WI38 (cell line): ENCODE results near the gene ATAT1.
A peak's percentile ranks its signal among the peaks of the same experiment; 100 is the strongest.
"Not testable (repeated sequence)": the region's sequence is repeated elsewhere in the genome, so short reads cannot be mapped to it uniquely, and the experiment has no call there.

ENCODE experiments used
- H3K4me3 ChIP-seq: 2 replicates; pipeline ENCODE4 v1.5.1; 2011; ENCODE audit warnings: low read depth, mild to moderate bottlenecking, control low read depth, low read length
- TF ChIP-seq, protein P1 (sequence below): IDR thresholded peaks from 2 replicates; pipeline ENCODE4 v1.5.1; 2012; ENCODE audit warnings: low read depth, mild to moderate bottlenecking, control low read depth, low read length

The ATAT1 gene

DNA sequence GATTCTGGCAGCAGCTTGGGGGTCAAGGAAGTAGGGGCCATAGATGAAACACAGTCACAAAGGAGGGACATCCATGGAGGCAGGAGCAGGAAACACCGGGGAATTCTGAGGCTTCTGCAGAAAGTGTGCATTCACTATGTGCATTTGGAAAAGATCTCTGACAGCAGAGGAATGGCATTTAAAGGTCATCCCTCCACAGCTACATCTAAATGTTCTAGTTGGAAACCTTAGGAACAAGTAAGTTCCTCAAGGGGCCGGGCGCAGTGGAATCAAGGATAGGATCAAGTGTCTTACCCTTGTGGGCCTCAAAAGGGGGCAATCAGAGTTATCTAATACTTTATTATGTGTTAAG lies 29.0 kb downstream of the ATAT1 start:
- TF ChIP-seq, protein P1, sequence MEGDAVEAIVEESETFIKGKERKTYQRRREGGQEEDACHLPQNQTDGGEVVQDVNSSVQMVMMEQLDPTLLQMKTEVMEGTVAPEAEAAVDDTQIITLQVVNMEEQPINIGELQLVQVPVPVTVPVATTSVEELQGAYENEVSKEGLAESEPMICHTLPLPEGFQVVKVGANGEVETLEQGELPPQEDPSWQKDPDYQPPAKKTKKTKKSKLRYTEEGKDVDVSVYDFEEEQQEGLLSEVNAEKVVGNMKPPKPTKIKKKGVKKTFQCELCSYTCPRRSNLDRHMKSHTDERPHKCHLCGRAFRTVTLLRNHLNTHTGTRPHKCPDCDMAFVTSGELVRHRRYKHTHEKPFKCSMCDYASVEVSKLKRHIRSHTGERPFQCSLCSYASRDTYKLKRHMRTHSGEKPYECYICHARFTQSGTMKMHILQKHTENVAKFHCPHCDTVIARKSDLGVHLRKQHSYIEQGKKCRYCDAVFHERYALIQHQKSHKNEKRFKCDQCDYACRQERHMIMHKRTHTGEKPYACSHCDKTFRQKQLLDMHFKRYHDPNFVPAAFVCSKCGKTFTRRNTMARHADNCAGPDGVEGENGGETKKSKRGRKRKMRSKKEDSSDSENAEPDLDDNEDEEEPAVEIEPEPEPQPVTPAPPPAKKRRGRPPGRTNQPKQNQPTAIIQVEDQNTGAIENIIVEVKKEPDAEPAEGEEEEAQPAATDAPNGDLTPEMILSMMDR: no peak

DNA sequence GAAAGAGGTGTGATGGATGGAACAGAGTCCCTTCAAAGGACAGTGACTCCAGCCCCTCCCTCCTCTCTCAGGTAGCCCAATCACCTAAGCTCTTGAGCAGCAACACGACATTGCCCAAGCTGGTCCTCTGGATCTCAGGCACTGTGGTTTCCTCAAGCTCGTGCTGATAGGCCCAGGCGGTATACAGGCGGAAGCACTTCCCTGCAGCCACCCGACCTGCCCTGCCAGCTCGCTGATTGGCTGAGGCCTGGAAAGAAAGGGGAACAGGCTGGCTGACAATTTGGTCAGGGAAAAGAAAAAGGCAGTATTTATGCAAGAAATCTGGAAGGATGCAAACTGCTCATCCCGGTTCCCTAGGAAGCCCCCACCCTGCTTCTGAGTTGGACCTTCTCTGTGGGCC lies 29.8 kb downstream of the ATAT1 start:
- H3K4me3 ChIP-seq: no peak overlapping the region
- TF ChIP-seq, protein P1: no peak

More for the DNA sequence above, 29.0 kb downstream of the ATAT1 start:
- no peak overlapping the region for H3K4me3 ChIP-seq

DNA sequence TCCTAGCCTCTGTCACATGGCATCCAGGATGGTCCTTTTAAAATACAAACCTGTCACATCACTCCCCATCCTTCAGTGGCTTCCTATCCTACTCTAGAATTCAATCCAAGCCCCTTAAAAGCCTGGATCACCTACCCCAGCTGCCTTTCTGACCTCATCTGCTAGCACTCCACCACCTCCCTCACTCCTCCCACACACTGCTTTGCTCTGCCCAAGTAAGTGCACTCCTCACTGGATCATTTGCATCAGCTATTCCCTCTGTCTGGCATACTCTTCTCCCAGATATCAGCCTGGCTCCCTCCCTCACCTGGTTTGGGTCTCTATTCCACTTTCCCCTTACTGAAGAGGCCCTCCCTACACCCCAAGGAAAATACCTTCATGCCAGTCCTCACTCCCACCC lies 30.8 kb downstream of the ATAT1 start:
- H3K4me3 ChIP-seq: no peak overlapping the region
- TF ChIP-seq, protein P1: no peak

DNA sequence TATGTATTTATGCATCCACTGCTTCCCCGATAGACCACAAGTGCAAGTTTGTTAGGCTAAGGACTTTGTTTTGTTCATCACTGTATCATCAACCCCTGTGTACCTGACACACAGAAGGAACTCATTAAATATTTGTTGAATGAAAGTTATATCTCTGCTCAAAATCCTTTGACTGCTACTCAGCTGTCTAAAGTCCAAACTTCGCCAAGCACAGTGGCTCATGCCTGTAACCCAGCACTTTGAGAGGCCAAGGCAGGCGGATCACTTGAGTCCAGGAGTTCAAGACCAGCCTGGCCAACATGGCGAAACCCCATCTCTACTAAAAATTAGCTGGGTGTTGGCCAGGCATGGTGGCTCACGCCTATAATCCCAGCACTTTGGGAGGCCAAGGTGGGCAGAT lies 31.2 kb downstream of the ATAT1 start:
- H3K4me3 ChIP-seq: not testable (repeated sequence)

DNA sequence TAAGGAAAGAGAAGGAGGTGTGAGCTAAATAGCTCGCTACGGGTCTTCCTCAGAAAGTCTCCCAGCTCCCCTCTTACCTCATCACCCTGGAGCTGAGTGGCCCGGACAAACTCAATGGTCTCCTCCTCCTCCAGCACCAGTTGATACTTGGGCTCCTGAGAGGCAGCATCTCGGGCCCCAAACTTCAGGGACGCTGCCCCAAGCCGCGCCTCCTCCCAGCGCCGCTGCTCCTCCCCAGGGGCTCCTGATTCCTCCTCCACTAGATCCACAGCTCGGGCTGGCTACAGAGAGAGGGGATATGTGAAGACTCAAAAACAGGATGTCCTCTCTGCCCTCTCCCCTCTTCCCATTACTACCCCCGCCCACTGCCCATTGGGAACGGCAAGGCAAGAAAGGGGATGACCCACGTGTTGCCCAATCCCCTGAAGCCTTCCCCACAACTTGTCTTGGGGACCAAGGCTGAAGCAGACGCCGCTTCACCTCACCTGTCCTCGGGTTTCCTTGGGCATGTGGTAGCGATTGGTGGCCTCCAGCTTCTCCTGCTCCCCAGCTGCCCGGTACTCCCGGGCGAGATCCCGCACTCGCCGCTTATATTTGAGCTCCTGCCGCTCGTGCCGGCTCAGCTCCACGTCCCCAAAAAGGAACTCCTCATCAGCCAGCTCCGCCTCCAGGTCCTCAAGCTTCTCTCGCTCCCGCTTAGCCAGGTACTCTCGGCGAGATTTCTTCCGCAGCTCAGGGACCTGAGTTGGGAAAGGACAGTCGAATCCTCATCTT lies 38.5 kb downstream of the ATAT1 start:
- TF ChIP-seq, protein P1: no peak
- no peak overlapping the region for H3K4me3 ChIP-seq

DNA sequence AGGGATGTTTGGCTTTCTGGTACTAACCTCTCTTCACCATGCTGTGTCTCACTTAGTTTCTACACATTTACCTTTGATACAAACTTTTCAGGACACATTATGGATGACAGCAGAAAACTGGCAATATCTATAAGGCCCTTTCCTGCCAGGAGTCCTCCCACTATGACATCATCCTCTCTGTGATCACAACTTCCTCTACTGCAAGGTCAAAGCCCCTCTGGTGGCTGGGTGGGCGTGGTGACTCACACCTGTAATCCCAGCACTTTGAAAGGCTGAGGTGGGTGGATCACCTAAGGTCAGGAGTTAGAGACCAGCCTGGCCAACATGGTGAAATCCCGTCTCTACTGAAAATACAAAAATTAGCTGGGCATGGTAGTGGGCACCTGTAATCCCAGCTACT lies 39.6 kb downstream of the ATAT1 start:
- H3K4me3 ChIP-seq: not testable (repeated sequence)

DNA sequence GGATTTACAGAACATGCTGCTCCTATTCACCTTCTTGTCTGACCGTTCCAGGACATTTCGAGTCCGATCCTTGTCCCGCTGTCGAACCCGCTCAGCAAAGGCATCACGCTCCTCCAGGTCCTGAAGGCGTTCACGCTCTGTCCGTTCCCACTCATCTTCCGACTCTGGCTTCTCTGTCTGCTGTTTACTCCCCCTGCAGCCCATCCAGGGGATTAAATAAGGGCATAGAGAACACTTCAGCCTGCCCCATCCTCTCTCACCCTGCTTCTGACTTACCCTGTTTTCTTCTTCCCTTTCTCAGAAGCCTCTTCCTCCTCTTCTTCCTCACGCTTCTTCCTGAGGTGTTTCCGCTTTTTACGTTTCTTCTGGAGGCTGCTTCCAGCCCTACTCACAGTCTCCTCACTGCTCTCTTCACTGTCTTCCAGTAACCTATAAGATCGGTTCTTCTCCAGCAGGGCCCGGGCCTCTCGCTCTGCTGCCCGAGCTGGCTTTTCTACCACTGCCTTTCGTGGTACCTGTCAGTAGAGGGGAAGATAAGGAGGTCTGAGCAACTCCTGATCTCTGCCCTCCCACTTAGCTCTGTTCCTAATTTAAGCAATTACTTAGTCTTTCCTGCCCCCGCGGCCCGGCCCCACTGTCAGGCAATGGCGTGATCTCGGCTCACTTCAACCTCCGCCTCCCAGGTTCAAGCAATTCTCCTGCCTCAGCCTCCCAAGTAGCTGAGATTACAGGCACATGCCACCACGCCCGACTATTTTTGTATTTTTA lies 44.3 kb downstream of the ATAT1 start:
- no peak overlapping the region for H3K4me3 ChIP-seq
- TF ChIP-seq, protein P1: peak; percentile 6; the same call in 1 of the 2 replicates

DNA sequence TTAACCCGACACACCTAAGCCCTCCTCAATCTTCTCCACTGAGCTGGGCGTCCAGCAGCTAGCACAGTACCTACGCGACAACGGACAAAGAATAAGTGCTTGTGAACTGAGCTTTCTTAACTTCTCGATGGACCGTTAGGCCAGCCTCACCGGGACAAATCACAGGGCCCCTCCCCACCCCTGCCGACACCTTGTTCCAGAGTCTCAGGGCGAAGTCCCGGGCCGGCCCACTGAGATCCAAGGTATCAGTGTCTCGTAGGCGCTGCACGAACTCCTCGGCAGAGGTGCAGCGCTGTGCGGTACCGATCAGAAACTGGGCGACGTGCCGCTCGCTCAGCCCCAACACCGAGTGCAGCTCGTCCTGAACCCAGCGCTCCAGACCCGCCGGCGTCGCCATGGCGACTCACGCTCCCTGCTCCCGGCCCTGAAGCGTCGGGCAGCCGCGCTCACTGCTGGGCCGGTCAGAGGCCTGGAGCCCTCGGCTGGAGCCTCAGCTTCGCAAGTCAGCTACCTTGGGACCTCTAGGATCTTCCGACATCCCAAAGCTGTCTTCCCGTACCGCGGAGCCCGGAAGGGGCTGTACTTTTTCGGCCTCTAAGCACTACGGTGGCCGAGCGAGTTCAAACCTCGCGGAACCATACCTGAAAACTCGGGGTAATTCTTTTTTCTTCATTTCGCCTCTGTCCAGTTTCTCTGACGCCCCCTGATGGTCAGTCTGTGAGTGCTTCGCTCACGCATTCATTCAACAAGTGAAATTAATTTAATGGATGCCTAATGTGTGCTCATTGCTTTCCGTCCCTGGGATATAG lies 46.0 kb downstream of the ATAT1 start, which contains the start of gene DHX16:
Gene DHX16 (minus strand): TSS at position 562 of the 809 bp plus-strand sequence. CDS start 165 bp downstream, at position 397.
- H3K4me3 ChIP-seq: peak within 1 kb of the TSS; percentile 98
- TF ChIP-seq, protein P1: peak; percentile 80
